ENCODE measurements around the gene A2M. TPM values are rescaled to one million over a fixed set of nuclear protein-coding genes. Genes with fewer than 3 reads are reported as not detected.
A peak's percentile ranks its signal among the peaks of the same experiment; 100 is the strongest.

Gene A2M
- total RNA-seq, 1 donor from 2014 or later = 1.1 TPM

DNA sequence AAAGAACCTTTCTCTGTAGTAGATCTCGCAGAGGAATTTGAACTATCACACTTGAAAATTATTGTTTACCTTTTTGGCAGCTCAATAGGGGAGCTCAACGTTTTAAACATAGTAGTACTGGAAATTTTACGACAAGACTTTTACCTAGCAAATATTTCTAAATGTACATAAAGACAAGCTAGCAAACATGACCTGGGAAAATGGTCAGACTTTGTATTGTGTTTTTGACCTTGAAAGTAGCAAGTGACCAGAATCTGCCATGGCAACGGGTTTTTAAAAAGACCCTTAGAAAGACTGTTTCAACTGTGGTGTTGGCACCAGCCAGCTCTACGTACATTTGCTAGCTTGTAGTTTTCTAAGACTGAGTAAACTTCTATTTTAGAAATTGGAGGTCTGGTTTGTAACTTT is 20.2 kb upstream of the A2M start:
- no peak overlapping the region for H3K27ac Mint-ChIP-seq
- peaks cover 17% of the 10 kb centered on the region for H3K36me3 Mint-ChIP-seq (ENCODE audit: insufficient read depth)
- no peak for DNase-seq (ENCODE audit: low spot score, unreplicated experiment)
- peaks cover 21% of the 10 kb centered on the region for H3K4me1 Mint-ChIP-seq (ENCODE audit: low read depth)
- TF ChIP-seq, protein P1, sequence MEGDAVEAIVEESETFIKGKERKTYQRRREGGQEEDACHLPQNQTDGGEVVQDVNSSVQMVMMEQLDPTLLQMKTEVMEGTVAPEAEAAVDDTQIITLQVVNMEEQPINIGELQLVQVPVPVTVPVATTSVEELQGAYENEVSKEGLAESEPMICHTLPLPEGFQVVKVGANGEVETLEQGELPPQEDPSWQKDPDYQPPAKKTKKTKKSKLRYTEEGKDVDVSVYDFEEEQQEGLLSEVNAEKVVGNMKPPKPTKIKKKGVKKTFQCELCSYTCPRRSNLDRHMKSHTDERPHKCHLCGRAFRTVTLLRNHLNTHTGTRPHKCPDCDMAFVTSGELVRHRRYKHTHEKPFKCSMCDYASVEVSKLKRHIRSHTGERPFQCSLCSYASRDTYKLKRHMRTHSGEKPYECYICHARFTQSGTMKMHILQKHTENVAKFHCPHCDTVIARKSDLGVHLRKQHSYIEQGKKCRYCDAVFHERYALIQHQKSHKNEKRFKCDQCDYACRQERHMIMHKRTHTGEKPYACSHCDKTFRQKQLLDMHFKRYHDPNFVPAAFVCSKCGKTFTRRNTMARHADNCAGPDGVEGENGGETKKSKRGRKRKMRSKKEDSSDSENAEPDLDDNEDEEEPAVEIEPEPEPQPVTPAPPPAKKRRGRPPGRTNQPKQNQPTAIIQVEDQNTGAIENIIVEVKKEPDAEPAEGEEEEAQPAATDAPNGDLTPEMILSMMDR (IDR thresholded peaks at IDR 0.05; ENCODE audit: unreplicated experiment) = no peak
- H3K4me3 Mint-ChIP-seq (ENCODE audit: low read depth) = no peak overlapping the region
- H3K27me3 Mint-ChIP-seq = no peaks in the 10 kb centered on the region
- H3K9me3 Mint-ChIP-seq (ENCODE audit: low read depth) = peaks cover 36% of the 10 kb centered on the region

DNA sequence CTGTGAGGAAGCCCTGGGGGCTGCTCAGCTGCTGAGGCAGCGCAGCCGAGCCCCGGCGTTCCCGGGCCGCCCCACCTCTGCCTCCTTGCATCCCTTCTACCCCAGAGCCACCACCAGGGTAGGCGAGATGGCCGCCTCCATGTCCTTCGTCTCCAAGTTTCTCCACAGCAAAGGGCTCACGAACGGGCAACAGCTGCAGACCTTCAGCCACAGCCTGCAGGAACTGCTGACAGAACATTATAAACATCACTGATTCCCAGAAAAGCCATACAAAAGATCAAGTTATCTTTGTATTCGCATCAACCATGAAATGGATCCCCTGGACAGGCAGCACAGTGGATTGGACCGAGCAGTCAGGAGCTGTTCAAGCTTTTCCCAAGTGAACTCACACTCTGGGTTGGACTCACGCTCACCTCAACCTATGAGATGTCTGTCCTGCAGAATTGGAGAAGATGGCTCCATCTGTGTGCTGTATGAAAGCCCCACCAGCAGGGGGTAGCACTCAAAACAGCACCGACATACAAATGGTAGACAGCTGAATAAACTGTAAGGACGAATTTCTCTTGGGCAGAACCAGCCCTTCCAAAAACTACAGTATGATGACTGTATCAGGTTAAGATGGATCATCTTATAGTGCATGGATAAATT is 19.4 kb upstream of the A2M start:
- H3K4me1 Mint-ChIP-seq (ENCODE audit: low read depth) = peaks cover 21% of the 10 kb centered on the region
- no peak for DNase-seq (ENCODE audit: low spot score, unreplicated experiment)
- peaks cover 20% of the 10 kb centered on the region for H3K36me3 Mint-ChIP-seq (ENCODE audit: insufficient read depth)
- no peaks in the 10 kb centered on the region for H3K27me3 Mint-ChIP-seq
- no peak overlapping the region for H3K27ac Mint-ChIP-seq
- H3K4me3 Mint-ChIP-seq (ENCODE audit: low read depth) = no peak overlapping the region
- peaks cover 43% of the 10 kb centered on the region for H3K9me3 Mint-ChIP-seq (ENCODE audit: low read depth)
- TF ChIP-seq, protein P1 (IDR thresholded peaks at IDR 0.05; ENCODE audit: unreplicated experiment) = peak; percentile 18

DNA sequence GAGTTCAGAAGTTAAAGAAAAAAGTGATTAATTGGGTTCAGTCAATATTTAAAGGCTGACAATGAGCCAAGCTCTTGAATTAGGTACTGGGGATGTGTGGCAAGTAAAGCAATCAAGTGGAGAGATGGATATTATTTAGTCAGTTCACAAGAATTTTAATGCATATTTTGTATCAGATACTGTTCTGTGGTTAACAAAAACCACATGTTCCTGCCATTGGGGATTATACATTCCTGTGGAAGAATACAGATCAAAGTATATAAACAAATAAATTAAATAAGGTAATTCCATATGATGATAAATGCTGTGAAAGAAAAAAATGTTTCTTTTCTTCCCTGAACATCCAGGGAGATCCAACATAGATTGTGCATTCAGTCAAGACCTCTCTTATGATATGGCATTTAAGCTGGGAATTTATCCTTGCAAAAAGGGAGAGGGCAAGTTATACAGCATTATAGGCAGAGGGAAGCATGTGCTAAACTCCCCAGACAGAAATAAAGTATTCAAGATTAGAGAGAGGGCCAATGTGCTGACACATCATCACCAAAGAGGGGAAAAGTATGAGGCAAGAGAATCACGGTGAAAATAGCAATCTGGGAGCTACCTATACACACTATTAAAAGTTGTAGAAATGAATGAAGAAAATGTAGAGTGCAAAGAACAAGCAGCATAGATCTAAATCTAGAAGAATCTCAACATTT is 17.6 kb upstream of the A2M start:
- no peak overlapping the region for H3K27ac Mint-ChIP-seq
- TF ChIP-seq, protein P1 (IDR thresholded peaks at IDR 0.05; ENCODE audit: unreplicated experiment) = no peak
- H3K4me1 Mint-ChIP-seq (ENCODE audit: low read depth) = peaks cover 21% of the 10 kb centered on the region
- no peak for DNase-seq (ENCODE audit: low spot score, unreplicated experiment)
- H3K9me3 Mint-ChIP-seq (ENCODE audit: low read depth) = peaks cover 34% of the 10 kb centered on the region
- H3K36me3 Mint-ChIP-seq (ENCODE audit: insufficient read depth) = peaks cover 12% of the 10 kb centered on the region
- no peak overlapping the region for H3K4me3 Mint-ChIP-seq (ENCODE audit: low read depth)
- no peaks in the 10 kb centered on the region for H3K27me3 Mint-ChIP-seq

DNA sequence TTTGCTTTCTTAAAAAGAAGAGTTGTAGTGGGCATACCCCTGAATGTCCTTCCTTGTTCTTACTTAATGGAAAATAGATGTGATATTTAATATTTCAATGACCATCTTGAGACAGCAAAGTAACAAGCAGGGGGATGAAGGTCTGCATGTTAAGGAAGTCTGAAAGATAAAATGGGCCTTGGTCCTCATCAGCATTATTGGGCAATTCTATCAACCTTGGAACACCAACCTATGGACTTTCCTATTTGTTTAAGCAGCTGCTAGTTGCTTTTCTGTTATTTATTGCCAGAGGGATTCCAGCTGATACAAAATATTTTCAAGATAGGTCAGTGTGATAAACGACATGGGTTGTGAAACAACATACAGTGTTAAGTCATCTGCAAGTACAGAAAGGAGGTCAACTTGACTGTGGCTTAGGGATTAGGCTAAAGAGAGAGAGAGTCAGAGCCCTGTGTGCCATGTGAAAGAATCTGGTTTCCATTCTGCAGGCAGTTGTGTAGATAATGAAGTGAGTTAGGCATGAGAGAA is 16.4 kb upstream of the A2M start:
- H3K27me3 Mint-ChIP-seq = no peaks in the 10 kb centered on the region
- peaks cover 21% of the 10 kb centered on the region for H3K4me1 Mint-ChIP-seq (ENCODE audit: low read depth)
- peaks cover 12% of the 10 kb centered on the region for H3K36me3 Mint-ChIP-seq (ENCODE audit: insufficient read depth)
- TF ChIP-seq, protein P1 (IDR thresholded peaks at IDR 0.05; ENCODE audit: unreplicated experiment) = no peak
- DNase-seq (ENCODE audit: low spot score, unreplicated experiment) = no peak
- H3K9me3 Mint-ChIP-seq (ENCODE audit: low read depth) = peaks cover 29% of the 10 kb centered on the region
- no peak overlapping the region for H3K4me3 Mint-ChIP-seq (ENCODE audit: low read depth)
- H3K27ac Mint-ChIP-seq = peak overlapping the region; percentile 30

DNA sequence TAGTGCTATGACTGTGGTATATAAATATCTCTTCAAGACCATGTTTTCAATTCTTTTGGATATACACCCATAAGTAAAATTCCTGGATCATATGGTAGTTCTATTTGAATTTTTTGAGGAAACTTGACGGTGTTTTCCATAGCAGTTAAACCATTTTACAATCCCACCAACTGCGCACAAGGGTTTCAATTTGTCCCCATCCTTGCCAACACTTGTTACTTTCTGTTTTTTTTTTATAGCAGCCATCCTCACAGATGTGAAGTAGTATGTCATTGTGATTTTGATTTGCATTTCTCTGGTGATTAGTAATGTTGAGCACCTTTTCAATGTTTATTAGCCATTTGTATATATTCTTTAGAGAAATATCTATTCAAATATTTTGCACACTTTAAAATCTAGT is 14.5 kb upstream of the A2M start:
- no peak overlapping the region for H3K4me3 Mint-ChIP-seq (ENCODE audit: low read depth)
- peaks cover 25% of the 10 kb centered on the region for H3K9me3 Mint-ChIP-seq (ENCODE audit: low read depth)
- TF ChIP-seq, protein P1 (IDR thresholded peaks at IDR 0.05; ENCODE audit: unreplicated experiment) = no peak
- peaks cover 14% of the 10 kb centered on the region for H3K36me3 Mint-ChIP-seq (ENCODE audit: insufficient read depth)
- no peak for DNase-seq (ENCODE audit: low spot score, unreplicated experiment)
- H3K27ac Mint-ChIP-seq = no peak overlapping the region
- peaks cover 21% of the 10 kb centered on the region for H3K4me1 Mint-ChIP-seq (ENCODE audit: low read depth)
- no peaks in the 10 kb centered on the region for H3K27me3 Mint-ChIP-seq
